ENCODE results near the gene GAS2L2. TPM values are rescaled to one million over a fixed set of nuclear protein-coding genes. Genes with fewer than 3 reads are reported as not detected.

Gene GAS2L2
- total RNA-seq, 1 donor from 2014 or later = not detected

GRCh38 chr17:35790841-35791240 lies 37.8 kb upstream of the GAS2L2 start:
- H3K4me3 ChIP-seq (ENCODE audit: low read depth, low read length) = no peak overlapping the region
- DNase-seq (ENCODE audit: low read depth) (peak; percentile 74), FAIRE-seq (no peak)
- H3K36me3 ChIP-seq (ENCODE audit: control insufficient read depth, insufficient read depth, low read length) = no peaks in the 10 kb centered on the region
- TF ChIP-seq CTCF (IDR thresholded peaks at IDR 0.05; ENCODE audit: insufficient read depth, low read length, severe bottlenecking) = no peak
- no peaks in the 10 kb centered on the region for H3K27me3 ChIP-seq (ENCODE audit: control insufficient read depth, insufficient read depth, low read length)

DNA sequence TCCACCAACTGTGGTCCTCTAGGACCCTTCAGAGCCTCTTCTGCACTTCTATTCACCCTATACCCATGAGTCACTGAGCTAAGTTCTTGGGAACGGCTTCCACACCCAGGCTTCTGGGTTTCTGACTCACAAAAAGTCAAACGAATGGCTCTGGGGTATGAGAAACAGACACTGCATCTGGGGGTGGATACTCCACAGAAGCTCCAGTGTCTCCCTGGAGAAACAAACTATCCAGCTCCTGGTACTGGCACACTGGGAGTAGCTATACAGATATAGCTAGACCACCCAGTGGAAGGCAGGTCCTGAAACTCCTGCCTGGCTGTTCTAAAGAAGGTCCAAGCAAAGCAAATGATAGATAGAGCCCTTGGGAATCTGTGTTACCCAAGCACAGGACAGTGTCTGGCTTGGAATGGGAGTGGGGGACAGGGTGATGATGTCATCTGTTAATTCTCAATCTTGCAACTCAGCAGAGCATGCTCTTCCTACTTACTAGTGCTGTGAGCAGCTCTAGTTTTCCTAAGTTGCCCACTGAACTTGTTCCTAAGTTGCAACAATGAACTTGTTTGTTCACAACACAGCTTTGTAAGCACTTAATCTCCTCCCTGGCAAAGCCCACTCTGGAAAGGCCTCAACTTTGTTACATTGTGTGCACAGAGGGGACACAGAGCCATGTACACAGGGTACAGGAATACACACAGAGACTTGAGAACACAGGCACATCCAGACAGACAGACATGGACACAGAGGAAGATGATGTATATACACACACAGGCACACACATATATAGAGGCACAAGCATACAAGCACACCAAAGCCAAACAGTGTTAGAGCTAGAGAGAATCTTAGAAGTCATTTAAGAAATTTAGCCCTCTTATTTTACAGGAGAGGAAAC lies 35.7 kb upstream of the GAS2L2 start:
- DNase-seq (ENCODE audit: low read depth) (peak; percentile 98), FAIRE-seq (no peak)
- Histone ChIP-seq H3K4me3 (ENCODE audit: low read depth, low read length) (no peak overlapping the region), H3K36me3 (ENCODE audit: control insufficient read depth, insufficient read depth, low read length) (peaks cover 5% of the 10 kb centered on the region), H3K27me3 (ENCODE audit: control insufficient read depth, insufficient read depth, low read length) (no peaks in the 10 kb centered on the region)
- TF ChIP-seq CTCF (IDR thresholded peaks at IDR 0.05; ENCODE audit: insufficient read depth, low read length, severe bottlenecking) = no peak

GRCh38 chr17:35786941-35787432 lies 33.9 kb upstream of the GAS2L2 start:
- DNase-seq (ENCODE audit: low read depth) (no peak), FAIRE-seq (no peak)
- Histone ChIP-seq H3K36me3 (ENCODE audit: control insufficient read depth, insufficient read depth, low read length) (peaks cover 5% of the 10 kb centered on the region), H3K27me3 (ENCODE audit: control insufficient read depth, insufficient read depth, low read length) (no peaks in the 10 kb centered on the region), H3K4me3 (ENCODE audit: low read depth, low read length) (no peak overlapping the region)
- no peak for TF ChIP-seq CTCF (IDR thresholded peaks at IDR 0.05; ENCODE audit: insufficient read depth, low read length, severe bottlenecking)

DNA sequence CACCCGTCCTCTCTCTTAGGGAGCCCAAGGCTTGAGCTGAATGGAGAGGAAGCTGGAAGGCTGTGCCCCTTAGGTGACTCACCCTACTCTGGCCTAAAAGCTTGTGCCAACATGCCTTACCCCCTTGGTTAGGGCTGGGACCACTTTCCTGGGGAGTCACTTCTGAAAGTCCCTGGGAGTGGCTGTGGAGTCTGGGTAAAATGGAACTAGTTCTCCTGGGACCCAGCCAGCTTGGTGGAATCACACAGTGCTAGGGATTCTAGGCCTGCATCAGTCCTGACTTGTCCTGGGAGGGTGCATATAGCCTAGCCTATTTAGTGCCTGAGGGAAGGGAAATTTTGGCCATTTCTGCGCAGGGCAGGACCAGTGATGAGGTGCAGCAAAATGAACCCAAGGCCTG lies 31.9 kb upstream of the GAS2L2 start:
- H3K36me3 ChIP-seq (ENCODE audit: control insufficient read depth, insufficient read depth, low read length) = peaks cover 11% of the 10 kb centered on the region
- no peaks in the 10 kb centered on the region for H3K27me3 ChIP-seq (ENCODE audit: control insufficient read depth, insufficient read depth, low read length)
- TF ChIP-seq CTCF (IDR thresholded peaks at IDR 0.05; ENCODE audit: insufficient read depth, low read length, severe bottlenecking) = no peak
- DNase-seq (ENCODE audit: low read depth) = peak; percentile 100
- H3K4me3 ChIP-seq (ENCODE audit: low read depth, low read length) = no peak overlapping the region
- FAIRE-seq = no peak

- FAIRE-seq (no peak), DNase-seq (ENCODE audit: low read depth) (no peak)
- no peaks in the 10 kb centered on the region for H3K27me3 ChIP-seq (ENCODE audit: control insufficient read depth, insufficient read depth, low read length)
- peaks cover 24% of the 10 kb centered on the region for H3K36me3 ChIP-seq (ENCODE audit: control insufficient read depth, insufficient read depth, low read length)
- TF ChIP-seq CTCF (IDR thresholded peaks at IDR 0.05; ENCODE audit: insufficient read depth, low read length, severe bottlenecking) = no peak
- H3K4me3 ChIP-seq (ENCODE audit: low read depth, low read length) = no peak overlapping the region
Measured at GRCh38 chr17:35780950-35781349, 27.9 kb upstream of the GAS2L2 start.

Data from bronchial epithelial cell (primary cell).